Measurements from ENCODE around the gene SERPINA5.
A peak's percentile ranks its signal among the peaks of the same experiment; 100 is the strongest.

The SERPINA5 gene

GRCh38 chr14:94545131-94545841 is 35.9 kb upstream of the SERPINA5 start:
- no peak for DNase-seq (ENCODE audit: insufficient read length, low spot score)
- no peak for TF ChIP-seq CTCF (IDR thresholded peaks at IDR 0.05; ENCODE audit: insufficient read depth, missing control alignments)
- FAIRE-seq = no peak

GRCh38 chr14:94547151-94547680 is 34.0 kb upstream of the SERPINA5 start:
- TF ChIP-seq CTCF (IDR thresholded peaks at IDR 0.05; ENCODE audit: insufficient read depth, missing control alignments) = no peak
- DNase-seq (ENCODE audit: insufficient read length, low spot score) (no peak), FAIRE-seq (no peak)

GRCh38 chr14:94547726-94548125 is 33.5 kb upstream of the SERPINA5 start:
- DNase-seq (ENCODE audit: insufficient read length, low spot score) = no peak

GRCh38 chr14:94548131-94548998 is 32.9 kb upstream of the SERPINA5 start:
- TF ChIP-seq CTCF (IDR thresholded peaks at IDR 0.05; ENCODE audit: insufficient read depth, missing control alignments) = no peak
- no peak for FAIRE-seq

More at GRCh38 chr14:94547726-94548125, 33.5 kb upstream of the SERPINA5 start:
- FAIRE-seq = no peak
- TF ChIP-seq CTCF (IDR thresholded peaks at IDR 0.05; ENCODE audit: insufficient read depth, missing control alignments) = no peak

GRCh38 chr14:94548999-94549985 is 31.9 kb upstream of the SERPINA5 start:
- FAIRE-seq (no peak), DNase-seq (ENCODE audit: insufficient read length, low spot score) (peak; percentile 49)
- peak; percentile 70 for TF ChIP-seq CTCF (IDR thresholded peaks at IDR 0.05; ENCODE audit: insufficient read depth, missing control alignments)

More at GRCh38 chr14:94548131-94548998, 32.9 kb upstream of the SERPINA5 start:
- no peak for DNase-seq (ENCODE audit: insufficient read length, low spot score)

GRCh38 chr14:94550041-94550440 is 31.2 kb upstream of the SERPINA5 start:
- no peak for FAIRE-seq
- TF ChIP-seq CTCF (IDR thresholded peaks at IDR 0.05; ENCODE audit: insufficient read depth, missing control alignments) = no peak
- DNase-seq (ENCODE audit: insufficient read length, low spot score) = no peak

All from D721Med (cell line).